ELF-1 (cell line): ENCODE measurements around the gene TPMT.
"Not testable (repeated sequence)": the region's sequence is repeated elsewhere in the genome, so short reads cannot be mapped to it uniquely, and the experiment has no call there.

Experiments
- DNase-seq: peaks from one replicate; pipeline ENCODE4 v3.0.0-alpha.2; 2016; ENCODE audit warnings: low read depth, low spot score

The TPMT gene

GRCh38 chr6:18154507-18155149 lies at the start of gene TPMT:
TPMT (minus strand) TSS chr6:18155077; CDS start chr6:18149127, 5,950 bp downstream.
- DNase-seq, result no peak

DNA sequence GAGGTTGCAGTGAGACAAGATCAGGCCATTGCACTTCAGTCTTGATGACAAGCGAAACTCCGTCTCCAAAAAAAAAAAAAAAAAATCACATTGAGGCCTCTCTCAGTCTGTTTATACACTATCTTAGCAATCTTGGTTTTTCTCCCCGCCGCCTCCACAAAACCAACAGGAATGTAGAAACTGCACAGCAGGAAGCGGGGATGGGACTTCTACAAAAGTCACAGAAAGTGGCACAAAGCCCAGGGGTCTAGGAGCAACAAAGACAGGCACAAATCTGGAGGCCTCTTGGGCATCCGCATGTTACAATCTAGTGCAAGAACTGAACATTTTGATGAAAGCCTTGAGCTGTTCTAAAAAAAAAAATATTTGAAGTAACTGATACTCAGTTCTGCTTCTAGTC lies 48.9 kb upstream of the TPMT start:
- DNase-seq, result no peak

- no peak for DNase-seq
Measured at GRCh38 chr6:18192026-18192425, 37.1 kb upstream of the TPMT start.

DNA sequence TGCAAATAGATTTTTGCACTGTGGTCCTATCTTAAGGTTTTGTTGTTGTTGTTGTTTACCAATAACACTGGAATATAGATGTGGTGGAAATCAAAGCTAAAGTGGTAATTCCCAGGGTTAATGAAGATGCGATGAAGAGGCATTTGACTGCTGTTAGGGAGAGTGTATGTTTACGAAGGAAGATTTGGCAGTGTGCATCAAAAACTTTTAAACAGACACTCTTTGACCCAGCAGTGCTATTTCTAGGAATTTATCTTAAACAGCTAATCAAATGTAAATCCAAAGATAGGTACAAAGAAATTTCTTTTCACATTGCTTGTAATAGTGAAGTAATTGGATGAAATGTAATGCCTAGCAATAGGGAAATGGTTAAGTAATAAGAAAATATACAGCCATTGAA lies 34.3 kb upstream of the TPMT start:
- no peak for DNase-seq

GRCh38 chr6:18187701-18188100 lies 32.8 kb upstream of the TPMT start:
- DNase-seq, result no peak

DNA sequence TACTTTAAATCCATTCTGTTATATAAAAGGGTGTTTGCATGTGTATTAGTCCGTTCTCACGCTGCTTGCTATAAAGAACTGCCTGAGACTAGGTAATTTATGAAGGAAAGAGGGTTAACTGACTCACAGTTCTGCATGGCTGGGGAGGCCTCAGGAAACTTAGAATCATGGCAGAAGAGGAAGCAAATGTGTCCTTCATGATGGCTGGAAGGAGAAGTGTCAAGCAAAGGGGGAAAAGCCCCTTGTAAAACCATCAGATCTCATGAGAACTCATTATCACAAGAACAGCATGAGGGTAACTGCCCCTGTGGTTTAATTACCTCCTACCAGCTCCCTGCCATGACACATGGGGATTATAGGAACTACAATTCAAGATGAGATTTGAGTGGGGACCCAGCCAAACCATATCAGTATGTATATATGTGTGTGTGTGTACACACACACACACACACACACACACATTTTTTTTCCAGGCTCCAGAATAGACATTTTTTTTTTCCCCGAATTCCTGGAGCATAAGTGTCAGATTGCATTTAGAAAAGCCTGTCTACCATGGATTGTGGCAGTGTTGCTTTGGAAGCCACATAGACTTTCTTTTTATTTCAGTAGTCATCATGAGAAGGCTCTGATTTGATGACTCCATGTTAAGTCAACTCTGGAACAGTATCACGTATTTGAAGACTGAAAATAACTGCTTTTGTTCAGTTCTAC lies 31.8 kb upstream of the TPMT start:
- peak; percentile 3 for DNase-seq

GRCh38 chr6:18186033-18186432 lies 31.2 kb upstream of the TPMT start:
- peak; percentile 57 for DNase-seq

DNA sequence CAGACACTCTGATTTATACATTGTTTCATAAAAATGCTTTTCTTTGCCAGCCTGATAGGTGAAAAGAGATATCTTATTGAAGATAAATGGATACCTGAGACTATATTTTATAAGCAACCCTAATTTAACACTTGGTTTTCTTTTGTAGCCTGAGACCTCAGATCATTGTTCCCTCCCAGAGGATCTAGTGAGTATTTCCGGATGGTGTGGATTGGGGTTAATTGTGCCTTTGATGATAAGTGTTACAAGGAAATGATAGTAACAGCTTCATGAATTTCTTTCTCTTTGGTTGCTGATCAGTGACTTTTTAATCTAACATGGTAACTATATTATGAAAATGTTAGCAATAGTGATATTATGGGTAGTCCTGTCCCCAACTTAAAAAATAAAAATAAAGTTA lies 30.7 kb upstream of the TPMT start:
- no peak for DNase-seq

GRCh38 chr6:18183766-18184165 lies 28.9 kb upstream of the TPMT start:
- no peak for DNase-seq

- DNase-seq, result no peak
Measured at GRCh38 chr6:18182568-18182967, 27.7 kb upstream of the TPMT start.

- no peak for DNase-seq
Measured at GRCh38 chr6:18179770-18180356, 25.0 kb upstream of the TPMT start.

- DNase-seq, result no peak
Measured at GRCh38 chr6:18178960-18179615, 24.2 kb upstream of the TPMT start.

- no peak for DNase-seq
Measured at GRCh38 chr6:18177286-18177965, 22.5 kb upstream of the TPMT start.

- not testable (repeated sequence) for DNase-seq
Measured at GRCh38 chr6:18176198-18176597, 21.3 kb upstream of the TPMT start.

DNA sequence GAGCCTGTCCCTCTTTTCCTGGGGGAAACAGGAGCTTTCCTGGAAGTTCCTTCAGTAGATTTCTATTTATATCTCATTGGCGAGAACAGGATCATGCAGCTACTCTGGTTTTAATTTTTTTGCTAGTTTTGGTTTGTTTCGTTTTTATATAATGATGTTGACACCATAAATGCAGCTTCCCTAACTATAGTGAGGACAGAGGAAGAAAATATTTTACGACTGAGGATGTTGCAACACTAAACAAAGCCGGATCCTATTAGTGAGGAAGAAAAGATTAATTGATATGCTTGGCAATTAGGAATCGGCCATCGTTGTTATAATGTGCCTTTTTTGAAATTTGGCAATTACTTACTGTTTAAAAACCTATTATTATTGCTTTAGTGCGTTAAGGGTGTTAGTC lies 17.0 kb upstream of the TPMT start:
- DNase-seq, result no peak

DNA sequence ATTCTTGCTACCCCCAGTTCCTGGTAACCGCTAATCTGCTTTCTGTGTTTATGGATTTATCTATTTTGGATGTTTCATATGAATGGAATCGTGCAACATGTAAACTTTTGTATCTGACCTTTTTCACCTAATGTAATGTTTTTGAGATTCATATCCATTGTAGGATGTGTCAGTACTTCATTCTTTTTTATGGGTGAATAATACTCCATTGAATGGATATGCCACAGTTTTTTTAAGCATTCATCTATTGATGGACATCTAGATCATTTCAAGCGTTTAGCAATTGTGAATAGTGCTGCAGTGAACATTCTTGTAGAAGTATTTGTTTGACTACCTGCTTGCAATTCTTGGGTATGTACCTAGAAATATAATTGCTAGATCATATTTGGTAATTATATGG lies 13.4 kb upstream of the TPMT start:
- no peak for DNase-seq

GRCh38 chr6:18166312-18167036 lies 11.6 kb upstream of the TPMT start:
- no peak for DNase-seq

DNA sequence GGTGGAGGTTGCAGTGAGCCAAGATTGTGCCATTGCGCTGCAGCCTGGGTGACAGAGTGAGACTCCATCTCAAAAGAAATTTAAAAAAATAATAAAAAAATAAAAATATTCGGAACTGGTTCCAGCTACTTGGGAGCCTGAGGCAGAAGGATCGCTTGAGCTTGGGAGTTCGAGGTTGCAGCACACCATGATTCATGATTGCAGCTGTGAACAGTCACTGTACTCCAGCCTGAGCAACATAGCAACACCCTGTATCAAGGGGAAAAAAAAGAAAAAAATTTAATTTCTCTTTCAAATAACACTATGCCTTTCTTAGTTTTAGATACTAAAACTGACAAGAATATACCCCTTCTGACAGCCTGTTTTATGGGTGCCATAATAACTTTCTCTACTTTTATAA lies 10.9 kb upstream of the TPMT start:
- no peak for DNase-seq

- DNase-seq, result no peak
Measured at GRCh38 chr6:18162401-18162800, 7.5 kb upstream of the TPMT start.

DNA sequence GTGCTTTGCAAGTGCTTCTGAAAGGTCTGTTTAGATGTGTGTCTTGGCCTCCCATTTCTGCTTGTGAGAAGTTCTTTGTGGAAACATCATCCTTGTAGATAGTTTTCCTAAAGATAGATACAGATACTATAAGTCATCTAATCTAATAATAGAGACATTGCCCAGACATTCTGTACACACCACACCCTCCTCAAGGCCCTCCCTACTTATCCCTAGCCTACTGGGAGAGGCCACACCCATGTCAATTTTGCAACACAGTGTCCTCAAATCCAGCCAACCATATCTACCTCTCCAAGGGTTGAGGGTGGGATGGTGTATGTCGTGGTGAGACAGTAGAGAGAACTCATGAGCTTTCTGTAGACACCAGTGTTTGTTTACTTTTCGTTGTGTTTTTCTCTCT lies 6.6 kb upstream of the TPMT start:
- no peak for DNase-seq

- no peak for DNase-seq
Measured at GRCh38 chr6:18160911-18161310, 6.0 kb upstream of the TPMT start.
